Measurements from ENCODE around the gene TTC7B. TPM values are rescaled to one million over a fixed set of nuclear protein-coding genes. Genes with fewer than 3 reads are reported as not detected.

The TTC7B gene
- polyA plus RNA-seq, 1 donor from 2014 or later, result 0.89 TPM

- no peaks in the 10 kb centered on the region for H3K4me1 Mint-ChIP-seq
Observed at GRCh38 chr14:90740081-90740480, 76.1 kb downstream of the TTC7B start.

GRCh38 chr14:90739318-90740068 lies 76.7 kb downstream of the TTC7B start:
- Mint-ChIP-seq H3K4me3 (no peak overlapping the region), H3K27ac (no peak overlapping the region), H3K9me3 (no peaks in the 10 kb centered on the region)

More at GRCh38 chr14:90740081-90740480, 76.1 kb downstream of the TTC7B start:
- Mint-ChIP-seq H3K27ac (no peak overlapping the region), H3K36me3 (no peaks in the 10 kb centered on the region), H3K4me3 (no peak overlapping the region), H3K27me3 (no peaks in the 10 kb centered on the region), H3K9me3 (no peaks in the 10 kb centered on the region)

GRCh38 chr14:90733139-90733808 lies 83.0 kb downstream of the TTC7B start:
- no peak overlapping the region for H3K27ac Mint-ChIP-seq
- no peaks in the 10 kb centered on the region for H3K9me3 Mint-ChIP-seq
- H3K27me3 Mint-ChIP-seq, result peaks cover 4% of the 10 kb centered on the region
- H3K4me1 Mint-ChIP-seq, result peaks cover 0 to 2% (median 0%) of the 10 kb centered on the region in 3 donors
- no peak overlapping the region for H3K4me3 Mint-ChIP-seq
- H3K36me3 Mint-ChIP-seq, result no peaks in the 10 kb centered on the region

More at GRCh38 chr14:90739318-90740068, 76.7 kb downstream of the TTC7B start:
- Mint-ChIP-seq H3K27me3 (no peaks in the 10 kb centered on the region), H3K4me1 (no peaks in the 10 kb centered on the region), H3K36me3 (no peaks in the 10 kb centered on the region)

- H3K27me3 Mint-ChIP-seq, result peaks cover 4% of the 10 kb centered on the region
- H3K9me3 Mint-ChIP-seq, result no peaks in the 10 kb centered on the region
- H3K36me3 Mint-ChIP-seq, result no peaks in the 10 kb centered on the region
- H3K27ac Mint-ChIP-seq, result no peak overlapping the region
- H3K4me3 Mint-ChIP-seq, result no peak overlapping the region
- peaks cover 0 to 2% (median 0%) of the 10 kb centered on the region in 3 donors for H3K4me1 Mint-ChIP-seq
Observed at GRCh38 chr14:90732718-90733117, 83.5 kb downstream of the TTC7B start.

GRCh38 chr14:90732139-90732538 lies 84.1 kb downstream of the TTC7B start:
- Mint-ChIP-seq H3K9me3 (no peaks in the 10 kb centered on the region), H3K4me1 (peaks cover 0 to 2% (median 0%) of the 10 kb centered on the region in 3 donors), H3K27ac (no peak overlapping the region), H3K4me3 (no peak overlapping the region), H3K36me3 (no peaks in the 10 kb centered on the region), H3K27me3 (peaks cover 6% of the 10 kb centered on the region)

GRCh38 chr14:90731487-90731886 lies 84.7 kb downstream of the TTC7B start:
- Mint-ChIP-seq H3K36me3 (no peaks in the 10 kb centered on the region), H3K27ac (no peak overlapping the region), H3K4me1 (peaks cover 0 to 2% (median 0%) of the 10 kb centered on the region in 3 donors), H3K9me3 (no peaks in the 10 kb centered on the region), H3K27me3 (peaks cover 6% of the 10 kb centered on the region), H3K4me3 (no peak overlapping the region)

- Mint-ChIP-seq H3K4me3 (no peak overlapping the region), H3K9me3 (no peaks in the 10 kb centered on the region), H3K36me3 (no peaks in the 10 kb centered on the region), H3K4me1 (peaks cover 0 to 2% (median 0%) of the 10 kb centered on the region in 3 donors), H3K27ac (no peak overlapping the region), H3K27me3 (peaks cover 6% of the 10 kb centered on the region)
Observed at GRCh38 chr14:90730206-90730766, 85.9 kb downstream of the TTC7B start.

GRCh38 chr14:90728951-90729350 lies 87.3 kb downstream of the TTC7B start:
- Mint-ChIP-seq H3K27ac (no peak overlapping the region), H3K36me3 (no peaks in the 10 kb centered on the region), H3K4me3 (no peak overlapping the region), H3K27me3 (peaks cover 6% of the 10 kb centered on the region), H3K9me3 (no peaks in the 10 kb centered on the region), H3K4me1 (peaks cover 0 to 2% (median 0%) of the 10 kb centered on the region in 3 donors)

- Mint-ChIP-seq H3K36me3 (no peaks in the 10 kb centered on the region), H3K9me3 (no peaks in the 10 kb centered on the region), H3K27ac (no peak overlapping the region), H3K4me1 (peaks cover 0 to 2% (median 0%) of the 10 kb centered on the region in 3 donors), H3K27me3 (peaks cover 4% of the 10 kb centered on the region), H3K4me3 (no peak overlapping the region)
Observed at GRCh38 chr14:90727082-90727481, 89.1 kb downstream of the TTC7B start.

- Mint-ChIP-seq H3K36me3 (no peaks in the 10 kb centered on the region), H3K4me1 (peaks cover 0 to 2% (median 0%) of the 10 kb centered on the region in 3 donors), H3K4me3 (no peak overlapping the region), H3K9me3 (no peaks in the 10 kb centered on the region), H3K27me3 (peaks cover 4% of the 10 kb centered on the region), H3K27ac (no peak overlapping the region)
Observed at GRCh38 chr14:90726656-90727055, 89.6 kb downstream of the TTC7B start.

GRCh38 chr14:90724866-90725265 lies 91.4 kb downstream of the TTC7B start:
- peaks cover 2% of the 10 kb centered on the region for H3K27me3 Mint-ChIP-seq
- H3K27ac Mint-ChIP-seq, result no peak overlapping the region
- no peak overlapping the region for H3K4me3 Mint-ChIP-seq
- H3K9me3 Mint-ChIP-seq, result no peaks in the 10 kb centered on the region
- no peaks in the 10 kb centered on the region for H3K36me3 Mint-ChIP-seq
- peaks cover 0 to 1% (median 0%) of the 10 kb centered on the region in 3 donors for H3K4me1 Mint-ChIP-seq

GRCh38 chr14:90722590-90722989 lies 93.6 kb downstream of the TTC7B start:
- peaks cover 0 to 1% (median 0%) of the 10 kb centered on the region in 3 donors for H3K4me1 Mint-ChIP-seq
- no peak overlapping the region for H3K4me3 Mint-ChIP-seq
- no peaks in the 10 kb centered on the region for H3K9me3 Mint-ChIP-seq
- H3K27ac Mint-ChIP-seq, result no peak overlapping the region
- H3K27me3 Mint-ChIP-seq, result peaks cover 2% of the 10 kb centered on the region
- no peaks in the 10 kb centered on the region for H3K36me3 Mint-ChIP-seq

GRCh38 chr14:90721619-90722305 lies 94.5 kb downstream of the TTC7B start:
- Mint-ChIP-seq H3K27ac (no peak overlapping the region), H3K36me3 (no peaks in the 10 kb centered on the region), H3K4me3 (no peak overlapping the region), H3K27me3 (no peaks in the 10 kb centered on the region), H3K9me3 (no peaks in the 10 kb centered on the region), H3K4me1 (peaks cover 0 to 1% (median 0%) of the 10 kb centered on the region in 3 donors)

- Mint-ChIP-seq H3K36me3 (no peaks in the 10 kb centered on the region), H3K27ac (no peak overlapping the region), H3K27me3 (no peaks in the 10 kb centered on the region), H3K9me3 (no peaks in the 10 kb centered on the region), H3K4me1 (peaks cover 0 to 1% (median 0%) of the 10 kb centered on the region in 3 donors), H3K4me3 (no peak overlapping the region)
Observed at GRCh38 chr14:90720832-90721231, 95.4 kb downstream of the TTC7B start.

- no peaks in the 10 kb centered on the region for H3K36me3 Mint-ChIP-seq
- no peaks in the 10 kb centered on the region for H3K9me3 Mint-ChIP-seq
- H3K27me3 Mint-ChIP-seq, result no peaks in the 10 kb centered on the region
- H3K4me3 Mint-ChIP-seq, result peak overlapping the region in 1 of 4 donors; percentile 18
- H3K27ac Mint-ChIP-seq, result no peak overlapping the region
- H3K4me1 Mint-ChIP-seq, result peaks cover 0 to 1% (median 0%) of the 10 kb centered on the region in 3 donors
Observed at GRCh38 chr14:90720336-90720735, 95.9 kb downstream of the TTC7B start.
